Neuronal stem cell (in vitro differentiated cells): ENCODE data around the gene OCEL1.

Experiments used
- DNase-seq: peaks from one replicate; pipeline ENCODE4 v3.0.0-alpha.2; 2013; ENCODE audit warnings: low spot score
- H2AFZ ChIP-seq: one replicate; pipeline ENCODE4 v1.6.1; 2013; ENCODE audit warnings: mild to moderate bottlenecking, low read length, inconsistent platforms
- H2AK5ac ChIP-seq: 2 replicates; pipeline ENCODE4 v1.6.1; 2013; ENCODE audit warnings: low read depth, mild to moderate bottlenecking, inconsistent platforms, low read length, moderate library complexity, mixed read lengths
- H2BK120ac ChIP-seq: 2 replicates; pipeline ENCODE4 v1.6.1; 2013; ENCODE audit warnings: low read depth, mild to moderate bottlenecking, inconsistent platforms, low read length, moderate library complexity, mixed read lengths
- H2BK12ac ChIP-seq: one replicate; pipeline ENCODE4 v1.6.1; 2013; ENCODE audit warnings: low read length, inconsistent platforms
- H2BK15ac ChIP-seq: 2 replicates; pipeline ENCODE4 v1.6.1; 2013; ENCODE audit warnings: mild to moderate bottlenecking, low read length, inconsistent platforms, mixed read lengths
- H2BK5ac ChIP-seq: one replicate; pipeline ENCODE4 v1.6.1; 2013; ENCODE audit warnings: inconsistent platforms, mild to moderate bottlenecking, low read length, moderate library complexity
- H3K14ac ChIP-seq: one replicate; pipeline ENCODE4 v1.6.1; 2013; ENCODE audit warnings: low read length, inconsistent platforms
- H3K18ac ChIP-seq: 2 replicates; pipeline ENCODE4 v1.6.1; 2013; ENCODE audit warnings: low read length, inconsistent platforms
- H3K23ac ChIP-seq: 2 replicates; pipeline ENCODE4 v1.6.1; 2013; ENCODE audit warnings: low read depth, mild to moderate bottlenecking, mixed read lengths, low read length, inconsistent platforms; ENCODE audit not compliant: poor library complexity
- H3K27ac ChIP-seq: replicated peaks from 3 replicates; pipeline ENCODE4 v1.5.1; 2013; ENCODE audit warnings: low read length, inconsistent platforms
- H3K27me3 ChIP-seq, 3 experiments: 2 replicates each; pipeline ENCODE4 v1.6.1; 2013; ENCODE audit warnings: low read length in 3 of 3, mild to moderate bottlenecking in 2 of 3, inconsistent platforms in 1 of 3, low read depth in 1 of 3, mixed read lengths in 1 of 3, moderate library complexity in 1 of 3; ENCODE audit not compliant: control insufficient read depth in 3 of 3, insufficient read depth in 3 of 3
- H3K36me3 ChIP-seq, 2 donors: replicated peaks in 1 of 2; 2 replicates each; pipeline ENCODE4 v1.6.1; 2013; ENCODE audit warnings: low read length in 2 of 2; ENCODE audit not compliant: control insufficient read depth in 2 of 2, insufficient read depth in 2 of 2
- H3K4ac ChIP-seq: 2 replicates; pipeline ENCODE4 v1.6.1; 2013; ENCODE audit warnings: inconsistent platforms, mild to moderate bottlenecking, low read length, moderate library complexity
- H3K4me1 ChIP-seq, 2 donors: 1 replicate in 1 of 2; 2 replicates in 1 of 2; pipeline ENCODE4 v1.6.1; 2013; ENCODE audit warnings: low read length in 2 of 2, low read depth in 1 of 2; ENCODE audit not compliant: control insufficient read depth in 2 of 2, insufficient read depth in 1 of 2
- H3K4me2 ChIP-seq: one replicate; pipeline ENCODE4 v1.6.1; 2013; ENCODE audit warnings: mild to moderate bottlenecking, low read length, inconsistent platforms; ENCODE audit not compliant: insufficient read depth, poor library complexity, severe bottlenecking
- H3K4me3 ChIP-seq, 2 donors: 2 replicates each; pipeline ENCODE4 v1.5.1; 2013; ENCODE audit warnings: low read length in 2 of 2, mild to moderate bottlenecking in 2 of 2, inconsistent platforms in 1 of 2, moderate library complexity in 1 of 2
- H3K79me1 ChIP-seq: one replicate; pipeline ENCODE4 v1.6.1; 2013; ENCODE audit warnings: low read depth, mild to moderate bottlenecking, inconsistent platforms, low read length, moderate library complexity
- H3K9ac ChIP-seq: one replicate; pipeline ENCODE4 v1.6.1; 2013; ENCODE audit warnings: mild to moderate bottlenecking, low read depth, low read length, inconsistent platforms; ENCODE audit not compliant: poor library complexity
- H3K9me3 ChIP-seq, 2 donors: replicated peaks in 1 of 2; 2 replicates each; pipeline versions ENCODE3 to v1.6.1; 2013; ENCODE audit warnings: low read length in 2 of 2, mild to moderate bottlenecking in 2 of 2, inconsistent platforms in 1 of 2, low read depth in 1 of 2, mixed read lengths in 1 of 2, moderate library complexity in 1 of 2; ENCODE audit not compliant: control insufficient read depth in 2 of 2, insufficient read depth in 1 of 2
- H4K8ac ChIP-seq: one replicate; pipeline ENCODE4 v1.6.1; 2013; ENCODE audit warnings: low read depth, mild to moderate bottlenecking, inconsistent platforms, low read length, moderate library complexity
- H4K91ac ChIP-seq: one replicate; pipeline ENCODE4 v1.6.1; 2013; ENCODE audit warnings: low read length, low read depth, mild to moderate bottlenecking, inconsistent platforms; ENCODE audit not compliant: poor library complexity
- WGBS, 2 donors: extraction: QIAGEN DNeasy Blood & Tissue Kit; methylation state at CpG; one replicate each; pipeline ENCODE4 v1.1.7; 2013; ENCODE audit warnings: missing lambda C conversion rate in 2 of 2, mixed read lengths in 1 of 2; ENCODE audit not compliant: insufficient read length in 2 of 2, insufficient replicate concordance in 1 of 2; ENCODE audit errors: extremely low coverage in 2 of 2; 5-methylcytosine and 5-hydroxymethylcytosine counted together

OCEL1 gene

DNA sequence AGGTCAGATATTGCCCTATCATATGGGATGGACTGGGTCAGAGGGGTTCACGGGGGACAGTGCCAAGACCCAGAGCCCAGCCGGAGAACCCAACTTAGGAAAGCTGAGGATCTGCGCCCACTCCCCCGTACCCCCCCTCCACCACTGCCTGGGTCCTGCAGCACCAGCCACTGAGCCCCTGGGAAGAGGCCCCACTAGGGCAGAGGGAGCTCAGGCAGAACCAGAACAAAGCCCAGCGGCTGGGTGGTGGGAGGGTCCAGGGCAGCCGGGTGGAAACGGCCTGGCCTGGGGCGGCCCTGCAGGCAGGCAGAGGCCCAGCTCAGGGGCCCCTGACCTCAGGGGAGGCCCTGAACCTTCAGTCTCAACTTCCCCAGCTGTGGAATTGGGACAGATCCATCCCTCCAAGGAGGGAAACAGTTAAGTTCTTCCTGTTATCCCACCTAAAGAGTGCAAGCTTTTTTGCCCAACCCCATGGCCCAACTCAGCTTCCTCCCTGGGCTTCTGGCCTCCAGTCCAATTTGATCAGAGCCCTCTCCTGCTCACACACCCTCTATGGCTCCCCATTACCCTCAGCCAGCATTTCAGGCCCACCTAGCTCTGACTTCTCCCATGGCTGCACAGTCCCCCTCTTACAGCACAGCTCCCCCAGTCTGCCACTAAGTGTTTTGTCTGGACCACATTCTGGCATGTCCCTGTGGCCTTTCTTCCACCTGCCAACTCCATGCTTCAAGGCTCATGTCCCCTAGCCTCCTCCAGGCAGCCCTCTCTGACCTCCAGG, 16.6 kb downstream of the OCEL1 start:
- Histone ChIP-seq H4K91ac (no peak overlapping the region), H3K18ac (peak overlapping the region; percentile 2), H3K4me3 (peak overlapping the region in 1 of 2 donors; percentile 92), H3K9me3 (no peaks in the 10 kb centered on the region), H2AK5ac (no peak overlapping the region), H2BK15ac (no peak overlapping the region), H3K4me1 (peaks cover 18 to 31% of the 10 kb centered on the region in 2 donors), H3K27ac (no peak overlapping the region), H3K14ac (no peak overlapping the region), H3K27me3 (no peaks in the 10 kb centered on the region), H3K9ac (peak overlapping the region; percentile 57), H2BK12ac (no peak overlapping the region), H3K79me1 (peaks cover 18% of the 10 kb centered on the region), H2BK120ac (no peak overlapping the region), H2AFZ (no peak overlapping the region), H4K8ac (no peak overlapping the region), H3K23ac (no peak overlapping the region), H3K4ac (no peak overlapping the region), H2BK5ac (no peak overlapping the region), H3K4me2 (no peak overlapping the region), H3K36me3 (peaks cover 6 to 33% of the 10 kb centered on the region in 2 donors)
- no peak for DNase-seq
- no CpG with 5 or more reads among the region's 8 CpGs for WGBS, 2 donors

DNA sequence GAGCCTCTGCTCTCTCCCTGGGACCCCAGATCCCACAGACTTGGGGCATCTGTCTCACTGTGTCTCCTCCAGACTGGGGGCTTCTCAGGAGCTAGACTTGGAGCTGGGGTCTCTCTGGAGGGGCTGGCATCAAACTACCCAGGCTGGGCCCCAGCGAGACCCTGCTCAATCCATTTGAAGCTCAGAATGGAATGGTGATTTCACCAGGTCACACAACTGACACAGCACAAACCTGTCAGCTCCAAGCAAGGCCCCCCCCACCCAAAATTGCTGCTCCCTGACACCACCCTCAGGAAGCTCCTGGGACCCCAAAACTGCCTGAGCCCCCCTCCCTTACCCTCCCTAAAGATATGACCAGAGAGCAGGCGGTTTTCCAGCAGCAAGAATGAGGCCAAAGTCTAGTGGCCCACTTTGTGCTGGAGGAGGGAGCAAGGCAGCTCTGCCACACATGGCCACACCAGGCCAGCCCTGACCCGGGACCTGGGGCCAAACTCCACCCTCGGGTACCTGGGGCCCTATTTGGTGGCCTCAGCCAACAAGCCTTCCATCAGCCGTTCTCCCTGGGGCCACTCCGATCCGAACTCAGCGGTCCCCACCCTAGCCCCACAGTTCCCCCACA, 17.3 kb downstream of the OCEL1 start:
- no peak overlapping the region for H2BK120ac ChIP-seq
- H3K4me1 ChIP-seq: peaks cover 25 to 38% of the 10 kb centered on the region in 2 donors
- H3K4me2 ChIP-seq: peak overlapping the region; percentile 97
- H3K23ac ChIP-seq: no peak overlapping the region
- DNase-seq: no peak
- H3K4me3 ChIP-seq: peak overlapping the region; percentile 91 to 92
- no CpG with 5 or more reads among the region's 8 CpGs for WGBS, 2 donors
- H3K9me3 ChIP-seq: no peaks in the 10 kb centered on the region
- H2BK12ac ChIP-seq: no peak overlapping the region
- no peak overlapping the region for H3K4ac ChIP-seq
- no peak overlapping the region for H4K8ac ChIP-seq
- H3K27me3 ChIP-seq: no peaks in the 10 kb centered on the region
- peaks cover 18% of the 10 kb centered on the region for H3K79me1 ChIP-seq
- no peak overlapping the region for H4K91ac ChIP-seq
- peaks cover 3 to 26% of the 10 kb centered on the region in 2 donors for H3K36me3 ChIP-seq
- H3K14ac ChIP-seq: no peak overlapping the region
- peak overlapping the region; percentile 20 for H3K18ac ChIP-seq
- H3K9ac ChIP-seq: no peak overlapping the region
- peak overlapping the region; percentile 61 for H2AK5ac ChIP-seq
- no peak overlapping the region for H2BK15ac ChIP-seq
- no peak overlapping the region for H3K27ac ChIP-seq
- no peak overlapping the region for H2BK5ac ChIP-seq
- no peak overlapping the region for H2AFZ ChIP-seq

GRCh38 chr19:17243830-17244617, 18.0 kb downstream of the OCEL1 start:
- peak overlapping the region; percentile 84 for H3K14ac ChIP-seq
- no peak overlapping the region for H3K4ac ChIP-seq
- H3K36me3 ChIP-seq: peaks cover 3 to 20% of the 10 kb centered on the region in 2 donors
- H3K18ac ChIP-seq: peak overlapping the region; percentile 95
- no peak overlapping the region for H3K27ac ChIP-seq
- H2BK120ac ChIP-seq: no peak overlapping the region
- H2BK5ac ChIP-seq: no peak overlapping the region
- WGBS, 2 donors: no CpG with 5 or more reads among the region's 52 CpGs
- H2BK15ac ChIP-seq: no peak overlapping the region
- H2AK5ac ChIP-seq: peak overlapping the region; percentile 99
- H3K4me1 ChIP-seq: peaks cover 28 to 44% of the 10 kb centered on the region in 2 donors
- peak overlapping the region; percentile 95 for H3K9ac ChIP-seq
- peak overlapping the region; percentile 97 for H3K4me2 ChIP-seq
- DNase-seq: no peak
- H2AFZ ChIP-seq: peak overlapping the region; percentile 43
- H3K23ac ChIP-seq: peak overlapping the region; percentile 98
- no peaks in the 10 kb centered on the region for H3K9me3 ChIP-seq
- H2BK12ac ChIP-seq: no peak overlapping the region
- H4K91ac ChIP-seq: no peak overlapping the region
- no peaks in the 10 kb centered on the region for H3K27me3 ChIP-seq
- no peak overlapping the region for H4K8ac ChIP-seq
- H3K4me3 ChIP-seq: peak overlapping the region; percentile 91 to 92
- peaks cover 18% of the 10 kb centered on the region for H3K79me1 ChIP-seq
